Measurements from ENCODE around the gene FHOD3. TPM values are rescaled to one million over a fixed set of nuclear protein-coding genes. Genes with fewer than 3 reads are reported as not detected.

FHOD3 gene
- total RNA-seq, 1 experiment from 2014 or later: 18.1 TPM

GRCh38 chr18:36337679-36338402, 40.3 kb downstream of the FHOD3 start:
- no peak overlapping the region for H2AFZ ChIP-seq (ENCODE audit: low read length)
- no peak overlapping the region for H3K4me3 ChIP-seq (ENCODE audit: low read length)
- no peaks in the 10 kb centered on the region for H3K9me2 ChIP-seq (replicated peaks; ENCODE audit: low read length)
- H3K9me3 ChIP-seq (ENCODE audit: low read length): no peaks in the 10 kb centered on the region
- TF ChIP-seq CTCF (conservative IDR thresholded peaks at IDR 0.05; ENCODE audit: low read depth, low read length): no peak
- TF ChIP-seq EZH2phosphoT487 (IDR thresholded peaks at IDR 0.05; ENCODE audit: borderline replicate concordance, low read length): no peak
- no peak for TF ChIP-seq EZH2 (IDR thresholded peaks at IDR 0.05; ENCODE audit: low read length, unreplicated experiment)
- intact Hi-C loops (cut with micrococcal nuclease): no loop called here
- H3K4me1 ChIP-seq (ENCODE audit: insufficient read depth, low read length): no peaks in the 10 kb centered on the region
- CTCF ChIA-PET: interaction anchor here (0.6 kb wide), 1 partner anchor 10 kb away, joined by 4 read pairs; no protein-coding TSS in a partner anchor
- peaks cover 4% of the 10 kb centered on the region; the same call in 1 of the 2 replicates for H3K79me2 ChIP-seq (ENCODE audit: low read length)
- DNase-seq (no peak), ATAC-seq (no peak)
- H3K27me3 ChIP-seq (ENCODE audit: low read length): no peaks in the 10 kb centered on the region
- POLR2A ChIA-PET (ENCODE audit: unreplicated experiment): no interaction called here
- no peaks in the 10 kb centered on the region for H4K20me1 ChIP-seq (ENCODE audit: low read length)
- no TSS peak for BruUV-seq (replicated peaks)
- H3K4me2 ChIP-seq (ENCODE audit: low read length): no peak overlapping the region
- H3K9ac ChIP-seq (ENCODE audit: low read length): no peak overlapping the region
- H3K27ac ChIP-seq (ENCODE audit: low read length): no peak overlapping the region
- H3K36me3 ChIP-seq (ENCODE audit: low read depth, low read length): no peaks in the 10 kb centered on the region
- no peaks in the 10 kb centered on the region for H3F3A ChIP-seq (ENCODE audit: low read length, unreplicated experiment)

GRCh38 chr18:36338403-36338933, 41.0 kb downstream of the FHOD3 start:
- TF ChIP-seq CTCF (conservative IDR thresholded peaks at IDR 0.05; ENCODE audit: low read depth, low read length) (no peak), EZH2 (IDR thresholded peaks at IDR 0.05; ENCODE audit: low read length, unreplicated experiment) (no peak), EZH2phosphoT487 (IDR thresholded peaks at IDR 0.05; ENCODE audit: borderline replicate concordance, low read length) (no peak)
- CTCF ChIA-PET: no interaction called here
- no peaks in the 10 kb centered on the region for H3K4me1 ChIP-seq (ENCODE audit: insufficient read depth, low read length)

GRCh38 chr18:36340246-36340645, 42.7 kb downstream of the FHOD3 start:
- no peaks in the 10 kb centered on the region for H3K4me1 ChIP-seq (ENCODE audit: insufficient read depth, low read length)
- no TSS peak for BruUV-seq (replicated peaks)
- POLR2A ChIA-PET (ENCODE audit: unreplicated experiment): no interaction called here
- H4K20me1 ChIP-seq (ENCODE audit: low read length): no peaks in the 10 kb centered on the region
- H3K4me3 ChIP-seq (ENCODE audit: low read length): no peak overlapping the region
- no peak for ATAC-seq
- DNase-seq: no peak
- H3K9ac ChIP-seq (ENCODE audit: low read length): no peak overlapping the region
- no peak overlapping the region for H3K4me2 ChIP-seq (ENCODE audit: low read length)
- H3K9me2 ChIP-seq (replicated peaks; ENCODE audit: low read length): no peaks in the 10 kb centered on the region
- H3K36me3 ChIP-seq (ENCODE audit: low read depth, low read length): no peaks in the 10 kb centered on the region
- no peaks in the 10 kb centered on the region for H3K27me3 ChIP-seq (ENCODE audit: low read length)
- H3K27ac ChIP-seq (ENCODE audit: low read length): no peak overlapping the region
- intact Hi-C loops (cut with micrococcal nuclease): no loop called here
- CTCF ChIA-PET: no interaction called here
- no peaks in the 10 kb centered on the region for H3K9me3 ChIP-seq (ENCODE audit: low read length)
- no peaks in the 10 kb centered on the region for H3F3A ChIP-seq (ENCODE audit: low read length, unreplicated experiment)
- TF ChIP-seq CTCF (conservative IDR thresholded peaks at IDR 0.05; ENCODE audit: low read depth, low read length) (no peak), EZH2 (IDR thresholded peaks at IDR 0.05; ENCODE audit: low read length, unreplicated experiment) (no peak), EZH2phosphoT487 (IDR thresholded peaks at IDR 0.05; ENCODE audit: borderline replicate concordance, low read length) (no peak)
- no peak overlapping the region for H2AFZ ChIP-seq (ENCODE audit: low read length)
- no peaks in the 10 kb centered on the region for H3K79me2 ChIP-seq (ENCODE audit: low read length)

More at GRCh38 chr18:36338403-36338933, 41.0 kb downstream of the FHOD3 start:
- H3K36me3 ChIP-seq (ENCODE audit: low read depth, low read length): no peaks in the 10 kb centered on the region
- peaks cover 4% of the 10 kb centered on the region; the same call in 1 of the 2 replicates for H3K79me2 ChIP-seq (ENCODE audit: low read length)
- DNase-seq (no peak), ATAC-seq (no peak)
- H3K9me3 ChIP-seq (ENCODE audit: low read length): no peaks in the 10 kb centered on the region
- no peak overlapping the region for H3K9ac ChIP-seq (ENCODE audit: low read length)
- H3K27ac ChIP-seq (ENCODE audit: low read length): no peak overlapping the region
- H4K20me1 ChIP-seq (ENCODE audit: low read length): no peaks in the 10 kb centered on the region
- H3F3A ChIP-seq (ENCODE audit: low read length, unreplicated experiment): no peaks in the 10 kb centered on the region
- H3K4me2 ChIP-seq (ENCODE audit: low read length): no peak overlapping the region
- no peaks in the 10 kb centered on the region for H3K27me3 ChIP-seq (ENCODE audit: low read length)
- POLR2A ChIA-PET (ENCODE audit: unreplicated experiment): no interaction called here
- no TSS peak for BruUV-seq (replicated peaks)
- intact Hi-C loops (cut with micrococcal nuclease): no loop called here
- H2AFZ ChIP-seq (ENCODE audit: low read length): no peak overlapping the region
- H3K4me3 ChIP-seq (ENCODE audit: low read length): no peak overlapping the region
- H3K9me2 ChIP-seq (replicated peaks; ENCODE audit: low read length): no peaks in the 10 kb centered on the region
